Ammon's horn (tissue), 1 donor: ENCODE data around the gene CLEC16A.

Experiments used
- DNase-seq: peaks from one replicate; pipeline ENCODE4 v3.0.0-alpha.2; 2016; ENCODE audit warnings: low spot score

CLEC16A gene

GRCh38 chr16:11140466-11140865 lies 196.1 kb downstream of the CLEC16A start:
- DNase-seq = no peak

GRCh38 chr16:11140867-11141266 lies 196.5 kb downstream of the CLEC16A start:
- no peak for DNase-seq

GRCh38 chr16:11141409-11142260 lies 197.3 kb downstream of the CLEC16A start:
- no peak for DNase-seq

- no peak for DNase-seq
Observed at GRCh38 chr16:11142261-11142630, 197.9 kb downstream of the CLEC16A start.

GRCh38 chr16:11142951-11143350 lies 198.6 kb downstream of the CLEC16A start:
- no peak for DNase-seq

GRCh38 chr16:11143372-11144035 lies 199.1 kb downstream of the CLEC16A start:
- no peak for DNase-seq

GRCh38 chr16:11144122-11144521 lies 199.8 kb downstream of the CLEC16A start:
- no peak for DNase-seq

- no peak for DNase-seq
Observed at GRCh38 chr16:11145173-11145818, 200.9 kb downstream of the CLEC16A start.

- DNase-seq = no peak
Observed at GRCh38 chr16:11145819-11146211, 201.5 kb downstream of the CLEC16A start.

GRCh38 chr16:11147033-11147753 lies 202.8 kb downstream of the CLEC16A start:
- DNase-seq = no peak

GRCh38 chr16:11147754-11148444 lies 203.5 kb downstream of the CLEC16A start:
- no peak for DNase-seq

GRCh38 chr16:11149011-11149616 lies 204.8 kb downstream of the CLEC16A start:
- DNase-seq = no peak

GRCh38 chr16:11150190-11150589 lies 205.8 kb downstream of the CLEC16A start:
- no peak for DNase-seq

- DNase-seq = no peak
Observed at GRCh38 chr16:11151156-11151884, 207.0 kb downstream of the CLEC16A start.

- DNase-seq = peak; percentile 53
Observed at GRCh38 chr16:11151885-11152629, 207.7 kb downstream of the CLEC16A start.

GRCh38 chr16:11152677-11153331 lies 208.4 kb downstream of the CLEC16A start:
- DNase-seq = no peak

- no peak for DNase-seq
Observed at GRCh38 chr16:11155284-11155806, 211.0 kb downstream of the CLEC16A start.

GRCh38 chr16:11156401-11156800 lies 212.0 kb downstream of the CLEC16A start:
- peak; percentile 38 for DNase-seq

GRCh38 chr16:11157143-11157542 lies 212.8 kb downstream of the CLEC16A start:
- no peak for DNase-seq
